HCT116 (cell line): Measurements from ENCODE around the gene COL5A3. TPM values are rescaled to one million over a fixed set of nuclear protein-coding genes. Genes with fewer than 3 reads are reported as not detected.

ENCODE experiments used
- ATAC-seq: fragments of 200-7000 bp; cut with Tn5 transposase; 2 replicates; pipeline ENCODE4 v1.9.1; 2020; ENCODE audit warnings: mild to moderate bottlenecking, moderate library complexity
- BruUV-seq: library from RNA; stranded (reverse); fragments of 400-500 nt; replicated peaks from 2 replicates; lab custom pipeline; 2021; lab: Mats Ljungman, UMichigan
- CTCF ChIA-PET: fragments of 300-600 bp; sonication (Branson Sonifier 250); formaldehyde crosslinking; loops from one replicate; lab custom pipeline; 2021; ENCODE audit warnings: antibody characterized with exemption; lab: Charles Lee
- POLR2A ChIA-PET: fragments of 300-600, 350-600 bp; sonication (Branson Sonifier 250); formaldehyde crosslinking; loops from one replicate; lab custom pipeline; 2021; ENCODE audit warnings: antibody characterized with exemption; lab: Charles Lee
- RAD21 ChIA-PET, 2 experiments: fragments of 300-600 bp; sonication (Branson Sonifier 250); formaldehyde crosslinking; loops; one replicate each; lab custom pipeline; 2023; ENCODE audit warnings: low total read pairs in 2 of 2; ENCODE audit not compliant: uncharacterized antibody in 2 of 2, unreplicated experiment in 2 of 2, low non-redundant PET in 1 of 2; lab: Charles Lee
- DNase-seq: peaks from one replicate; pipeline ENCODE4 v3.0.0-alpha.2; 2010; ENCODE audit warnings: low read depth, low spot score
- H2AFZ ChIP-seq: fragments of 200-600 bp; shearing (Covaris generic), sonication (generic); 2 replicates; pipeline ENCODE4 v1.6.1; 2017; ENCODE audit warnings: low read depth, mixed run types, mixed read lengths, antibody characterized with exemption, low read length; ENCODE audit not compliant: poor library complexity, severe bottlenecking
- H3K27ac ChIP-seq: 2 replicates; pipeline ENCODE4 v1.5.1; 2012; ENCODE audit warnings: low read depth, low read length
- H3K27me3 ChIP-seq: fragments of 200-600 bp; sonication (generic); 2 replicates; pipeline ENCODE4 v1.6.1; 2016; ENCODE audit warnings: mixed run types, low read length, mixed read lengths; ENCODE audit not compliant: insufficient read depth
- H3K36me3 ChIP-seq, 2 experiments: fragments of 200-500 bp in 1 of 2; fragments of 200-600 bp in 1 of 2; sonication (Bioruptor generic) in 1 of 2; sonication (generic) in 1 of 2; 2 replicates each; pipeline versions ENCODE4 v1.5.1 to v1.6.1; 2014 to 2016; ENCODE audit warnings: low read length in 2 of 2, inconsistent platforms in 1 of 2, mixed read lengths in 1 of 2, mixed run types in 1 of 2; ENCODE audit not compliant: insufficient read depth in 2 of 2, control insufficient read depth in 1 of 2
- H3K4me1 ChIP-seq, 2 experiments: fragments of 200-600 bp in 1 of 2; sonication (generic) in 1 of 2; 2 replicates each; pipeline versions ENCODE4 v1.5.1 to v1.6.1; 2012 to 2017; ENCODE audit warnings: low read length in 2 of 2, inconsistent platforms in 1 of 2, mild to moderate bottlenecking in 1 of 2, mixed read lengths in 1 of 2, mixed run types in 1 of 2, moderate library complexity in 1 of 2; ENCODE audit not compliant: insufficient read depth in 2 of 2, control insufficient read depth in 1 of 2
- H3K4me2 ChIP-seq: fragments of 200-600 bp; sonication (generic); 2 replicates; pipeline ENCODE4 v1.6.1; 2017; ENCODE audit warnings: mixed run types, low read length, mixed read lengths
- H3K4me3 ChIP-seq, 2 experiments: fragments of 200-600 bp in 1 of 2; sonication (generic) in 1 of 2; replicated peaks in 1 of 2; 2 replicates each; pipeline ENCODE4 v1.5.1; 2011 to 2016; ENCODE audit warnings: low read length in 2 of 2, control low read depth in 1 of 2, low read depth in 1 of 2, mild to moderate bottlenecking in 1 of 2, mixed read lengths in 1 of 2, mixed run types in 1 of 2
- H3K79me2 ChIP-seq: fragments of 200-600 bp; sonication (generic); 2 replicates; pipeline ENCODE4 v1.6.1; 2017; ENCODE audit warnings: mild to moderate bottlenecking, mixed run types, low read length, moderate library complexity, mixed read lengths; ENCODE audit not compliant: insufficient read depth
- H3K9ac ChIP-seq: fragments of 200-600 bp; sonication (generic); 2 replicates; pipeline ENCODE4 v1.6.1; 2016; ENCODE audit warnings: low read length, mixed read lengths
- H3K9me2 ChIP-seq: fragments of 200-600 bp; sonication (generic), shearing (Covaris generic); 2 replicates; pipeline ENCODE4 v1.6.1; 2017; ENCODE audit warnings: mixed run types, mild to moderate bottlenecking, moderate library complexity; ENCODE audit not compliant: insufficient read depth
- H3K9me3 ChIP-seq, 2 experiments: fragments of 200-500 bp in 1 of 2; fragments of 200-600 bp in 1 of 2; sonication (Bioruptor generic) in 1 of 2; sonication (generic) in 1 of 2; 2 replicates each; pipeline ENCODE4 v1.6.1; 2014 to 2017; ENCODE audit warnings: low read length in 2 of 2, mixed read lengths in 2 of 2, inconsistent platforms in 1 of 2, low read depth in 1 of 2, mild to moderate bottlenecking in 1 of 2, mixed run types in 1 of 2, moderate library complexity in 1 of 2; ENCODE audit not compliant: control insufficient read depth in 1 of 2, insufficient read depth in 1 of 2
- H4K20me1 ChIP-seq: fragments of 200-600 bp; sonication (generic), shearing (Covaris generic); 2 replicates; pipeline ENCODE4 v1.6.1; 2017; ENCODE audit warnings: mixed run types, mild to moderate bottlenecking, moderate library complexity; ENCODE audit not compliant: insufficient read depth
- ATF3 ChIP-seq: IDR thresholded peaks from 2 replicates; pipeline ENCODE4 v1.6.1; 2012
- CEBPB ChIP-seq: IDR thresholded peaks from 2 replicates; pipeline ENCODE4 v1.6.1; 2012; ENCODE audit warnings: low read depth
- CTCF ChIP-seq, 3 experiments: fragments of 200-600 bp in 1 of 3; sonication (generic) in 1 of 3; IDR thresholded peaks in 2 of 3; conservative IDR thresholded peaks in 1 of 3; 2 replicates each; pipeline ENCODE4 v1.5.1; 2012 to 2017; ENCODE audit warnings: low read depth in 2 of 3, low read length in 2 of 3, antibody characterized with exemption in 1 of 3, borderline replicate concordance in 1 of 3, control low read depth in 1 of 3, mild to moderate bottlenecking in 1 of 3, mixed read lengths in 1 of 3, mixed run types in 1 of 3, moderate library complexity in 1 of 3; ENCODE audit not compliant: insufficient read depth in 1 of 3
- EGR1 ChIP-seq: IDR thresholded peaks from 2 replicates; pipeline ENCODE4 v1.6.1; 2012; ENCODE audit warnings: low read depth
- EZH2 ChIP-seq: fragments of 200-600 bp; sonication (generic); IDR thresholded peaks from 2 replicates; pipeline ENCODE4 v1.6.1; 2017; ENCODE audit warnings: antibody characterized with exemption, mixed run types
- FOSL1 ChIP-seq: IDR thresholded peaks from 2 replicates; pipeline ENCODE4 v1.6.1; 2012; ENCODE audit warnings: low read depth
- JUND ChIP-seq: IDR thresholded peaks from 2 replicates; pipeline ENCODE4 v1.6.1; 2012
- MAX ChIP-seq: IDR thresholded peaks from 2 replicates; pipeline ENCODE4 v1.6.1; 2012
- POLR2AphosphoS5 ChIP-seq: IDR thresholded peaks from 2 replicates; pipeline ENCODE4 v1.6.1; 2011; ENCODE audit warnings: mild to moderate bottlenecking, low read depth, low read length, moderate library complexity
- RAD21 ChIP-seq: IDR thresholded peaks from 2 replicates; pipeline ENCODE4 v1.6.1; 2012; ENCODE audit warnings: low read depth, mild to moderate bottlenecking
- SIN3A ChIP-seq: IDR thresholded peaks from 2 replicates; pipeline ENCODE4 v1.6.1; 2012; ENCODE audit warnings: low read depth
- SRF ChIP-seq: IDR thresholded peaks from 2 replicates; pipeline ENCODE4 v1.6.1; 2012; ENCODE audit warnings: low read depth
- ZBTB33 ChIP-seq: IDR thresholded peaks from 2 replicates; pipeline ENCODE4 v1.6.1; 2011; ENCODE audit warnings: mild to moderate bottlenecking, low read length, moderate library complexity; ENCODE audit not compliant: insufficient replicate concordance; ENCODE audit errors: extremely low read depth
- ZFX ChIP-seq: fragments of 450-650 bp; IDR thresholded peaks from 2 replicates; pipeline ENCODE4 v1.6.1; 2017
- ZNF274 ChIP-seq: fragments of 200-500 bp; sonication (Bioruptor generic); IDR thresholded peaks from 2 replicates; pipeline ENCODE4 v1.6.1; 2014; ENCODE audit warnings: mild to moderate bottlenecking, low read depth, low read length, inconsistent platforms
- intact Hi-C: fragments of 100-400 bp; cut with micrococcal nuclease; formaldehyde crosslinking; loops from 2 replicates; pipeline ENCODE4 v1.10.0; 2022
- total RNA-seq: library from RNA; stranded (reverse); gene quantifications from one replicate; pipeline ENCODE4 v1.2.1, GENCODE V29; 2021; ENCODE audit not compliant: unreplicated experiment

Gene COL5A3
- total RNA-seq, 1 experiment from 2014 or later, result 0.15 TPM

- no peaks in the 10 kb centered on the region for H3K4me1 ChIP-seq
- H3K36me3 ChIP-seq, result no peaks in the 10 kb centered on the region
- H3K9me3 ChIP-seq, result no peaks in the 10 kb centered on the region
- no peaks in the 10 kb centered on the region for H3K79me2 ChIP-seq
- no peak overlapping the region for H3K4me3 ChIP-seq
- no peak overlapping the region for H3K4me2 ChIP-seq
- ChIA-PET RAD21 (no interaction called here), POLR2A (no interaction called here)
- no peak for ATAC-seq
- intact Hi-C loops, result no loop called here
- no peak for TF ChIP-seq FOSL1
- TF ChIP-seq JUND, result no peak
- TF ChIP-seq, all 23 proteins: peak for 0
- no peak overlapping the region for H2AFZ ChIP-seq
- no peak for DNase-seq
- CTCF ChIA-PET, result no interaction called here
- no TSS peak for BruUV-seq
- H4K20me1 ChIP-seq, result no peaks in the 10 kb centered on the region
- no peaks in the 10 kb centered on the region for H3K27me3 ChIP-seq
- H3K9ac ChIP-seq, result no peak overlapping the region
- H3K27ac ChIP-seq, result no peak overlapping the region
- no peaks in the 10 kb centered on the region for H3K9me2 ChIP-seq
Observed at GRCh38 chr19:9971166-9971897, 39.0 kb downstream of the COL5A3 start.

- Histone ChIP-seq H3K79me2 (no peaks in the 10 kb centered on the region), H3K9me3 (no peaks in the 10 kb centered on the region), H3K36me3 (no peaks in the 10 kb centered on the region), H3K9ac (no peak overlapping the region), H3K4me1 (no peaks in the 10 kb centered on the region), H4K20me1 (no peaks in the 10 kb centered on the region), H3K27me3 (no peaks in the 10 kb centered on the region), H3K4me3 (no peak overlapping the region), H3K4me2 (no peak overlapping the region), H3K9me2 (no peaks in the 10 kb centered on the region), H3K27ac (no peak overlapping the region), H2AFZ (no peak overlapping the region)
- RAD21 ChIA-PET, result no interaction called here
- ATAC-seq (no peak), DNase-seq (no peak)
- intact Hi-C loops, result no loop called here
- BruUV-seq, result no TSS peak
- POLR2A ChIA-PET, result no interaction called here
- CTCF ChIA-PET, result no interaction called here
- TF ChIP-seq FOSL1 (no peak), RAD21 (no peak), ZNF274 (no peak), MAX (no peak), EGR1 (no peak), EZH2 (no peak), ZFX (no peak), JUND (no peak), SRF (no peak), CTCF (IDR thresholded peaks at IDR 0.05 in 2 of 3, conservative IDR thresholded peaks at IDR 0.05 in 1 of 3; ENCODE audit: borderline replicate concordance in 1 of 3, insufficient read depth in 1 of 3, low read depth in 2 of 3, low read length in 2 of 3) (no peak), CEBPB (no peak), ZBTB33 (no peak), POLR2AphosphoS5 (no peak), SIN3A (no peak), ATF3 (no peak)
Observed at GRCh38 chr19:9970481-9970880, 39.8 kb downstream of the COL5A3 start.
